Ecto neural progenitor cell (in vitro differentiated cells): Measurements from ENCODE around the gene SYDE1.

Experiments used
- DNase-seq: peaks from one replicate; pipeline ENCODE4 v3.0.0-alpha.2; 2018; ENCODE audit warnings: low spot score

SYDE1 gene

GRCh38 chr19:15125232-15126067, 18.2 kb downstream of the SYDE1 start:
- peak; percentile 99 for DNase-seq

GRCh38 chr19:15126131-15126910, 19.1 kb downstream of the SYDE1 start:
- DNase-seq, result no peak

- DNase-seq, result no peak
Measured at GRCh38 chr19:15128162-15128770, 21.1 kb downstream of the SYDE1 start.

GRCh38 chr19:15129856-15130585, 22.8 kb downstream of the SYDE1 start:
- DNase-seq, result no peak

DNA sequence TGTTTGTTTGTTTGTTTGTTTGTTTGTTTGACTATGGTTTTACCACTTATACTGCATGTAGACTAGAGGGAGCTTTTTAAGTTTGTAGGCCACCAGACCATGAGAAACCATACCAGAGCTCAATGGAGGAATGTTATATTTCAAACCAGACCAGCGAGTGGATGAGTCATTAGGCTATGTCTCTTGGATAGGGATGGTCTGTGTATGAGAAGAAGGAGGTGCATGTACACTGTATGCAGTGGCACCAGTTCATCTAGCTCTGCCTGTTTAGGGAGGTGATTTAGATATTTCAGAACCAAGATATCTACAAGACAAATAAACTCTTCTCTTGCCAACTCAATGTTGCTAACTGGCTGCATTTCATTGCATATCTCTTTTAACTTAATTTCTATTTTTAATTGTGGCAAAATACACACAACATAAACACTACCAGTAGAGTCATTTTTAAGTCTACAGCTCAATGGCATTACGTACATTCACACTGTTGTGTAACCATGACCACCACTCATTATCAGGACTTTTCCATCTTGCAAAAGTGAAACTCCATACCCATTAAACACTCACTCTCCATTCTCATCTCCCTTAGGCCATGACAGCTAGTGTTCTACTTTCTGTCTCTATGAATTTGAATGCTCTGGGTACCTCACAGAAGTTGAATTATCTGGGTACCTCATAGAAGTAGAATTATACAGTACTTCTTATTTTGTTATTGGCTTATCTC, 29.2 kb downstream of the SYDE1 start:
- DNase-seq, result no peak

- no peak for DNase-seq
Measured at GRCh38 chr19:15137777-15138176, 30.6 kb downstream of the SYDE1 start.

DNA sequence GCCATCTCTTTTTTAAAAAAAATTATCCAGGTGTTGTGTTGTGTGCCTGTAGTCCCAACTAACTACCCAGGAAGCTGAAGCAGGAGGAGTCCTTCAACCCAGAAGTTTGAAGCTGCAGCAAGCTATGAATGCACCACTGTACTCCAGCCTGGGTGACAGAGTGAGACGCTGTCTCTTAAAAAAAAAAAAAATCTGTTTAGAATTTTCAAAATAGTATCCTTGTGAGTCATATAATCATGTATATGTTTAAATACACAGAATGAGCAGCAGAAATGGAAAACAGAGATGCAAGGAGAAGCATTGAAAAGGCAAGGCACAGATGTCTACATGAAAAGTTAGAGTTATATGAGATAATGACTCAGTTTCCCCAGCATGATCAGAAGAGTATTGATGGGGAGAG, 31.2 kb downstream of the SYDE1 start:
- DNase-seq, result no peak

DNA sequence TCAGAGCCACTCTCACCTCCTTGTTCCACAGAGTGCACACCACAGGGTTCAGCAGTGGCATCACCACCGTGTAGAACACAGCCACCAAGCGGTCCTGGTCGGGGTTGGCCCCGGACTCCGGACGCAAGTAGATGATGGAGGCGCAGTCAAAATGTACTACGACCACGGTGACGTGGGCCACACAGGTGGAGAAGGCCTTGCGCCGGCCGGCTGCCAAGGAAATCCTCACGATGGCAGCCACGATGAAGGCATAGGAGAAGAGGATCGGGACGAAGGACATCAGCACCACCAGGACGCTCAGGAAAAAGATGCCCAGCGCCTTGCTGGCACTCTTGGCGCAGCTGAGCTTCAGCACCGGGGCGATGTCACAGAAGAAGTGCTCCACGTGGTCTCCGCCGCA, 33.9 kb downstream of the SYDE1 start:
- no peak for DNase-seq

- no peak for DNase-seq
Measured at GRCh38 chr19:15142313-15142712, 35.1 kb downstream of the SYDE1 start.

DNA sequence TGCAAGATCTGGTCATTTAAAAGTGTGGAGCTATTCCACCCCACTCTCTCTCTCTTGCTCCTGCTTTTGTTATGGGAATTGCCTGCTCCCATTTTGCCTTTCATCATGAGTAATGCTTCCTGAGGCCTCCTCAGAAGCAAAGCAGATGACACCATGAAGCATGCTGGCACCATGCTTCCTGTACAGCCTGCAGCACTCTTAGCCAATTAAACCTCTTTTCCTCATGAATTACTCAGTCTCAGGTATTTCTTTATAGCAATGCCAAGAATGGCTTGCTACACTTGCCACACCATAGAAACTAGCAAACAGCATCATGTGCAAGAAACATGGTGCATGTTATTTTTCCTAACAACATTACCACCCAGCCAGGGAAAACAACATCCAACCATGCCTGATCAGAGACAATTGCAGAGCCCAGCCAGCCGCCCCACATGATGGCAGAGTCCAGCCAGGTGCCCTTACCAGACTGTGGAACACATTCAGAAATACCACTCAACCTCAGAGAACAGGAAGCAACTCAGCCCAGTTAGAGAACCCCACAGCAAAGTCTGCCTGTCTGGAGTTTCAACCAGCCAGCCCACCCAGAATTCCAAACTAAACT, 36.9 kb downstream of the SYDE1 start:
- no peak for DNase-seq

- no peak for DNase-seq
Measured at GRCh38 chr19:15147090-15147489, 39.9 kb downstream of the SYDE1 start.

DNA sequence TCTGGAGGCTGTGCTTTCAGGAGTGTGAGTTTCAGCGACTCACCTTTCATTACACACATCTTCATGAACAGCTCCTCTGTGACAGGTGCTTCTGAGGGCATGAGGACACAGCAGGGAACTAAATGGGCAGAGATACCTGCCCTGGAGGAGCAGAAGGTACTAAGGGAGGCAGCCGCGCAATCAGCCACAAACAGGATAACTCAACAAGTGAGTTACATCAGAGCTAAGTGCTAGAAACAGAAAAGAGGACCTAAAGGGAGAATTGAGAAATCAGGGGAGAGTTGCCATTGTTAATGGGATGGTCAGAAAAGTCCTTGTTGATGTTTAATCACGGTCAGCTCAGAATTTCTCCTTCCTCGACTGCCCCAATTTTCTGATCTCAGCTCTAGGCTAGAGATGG, 42.5 kb downstream of the SYDE1 start:
- no peak for DNase-seq

DNA sequence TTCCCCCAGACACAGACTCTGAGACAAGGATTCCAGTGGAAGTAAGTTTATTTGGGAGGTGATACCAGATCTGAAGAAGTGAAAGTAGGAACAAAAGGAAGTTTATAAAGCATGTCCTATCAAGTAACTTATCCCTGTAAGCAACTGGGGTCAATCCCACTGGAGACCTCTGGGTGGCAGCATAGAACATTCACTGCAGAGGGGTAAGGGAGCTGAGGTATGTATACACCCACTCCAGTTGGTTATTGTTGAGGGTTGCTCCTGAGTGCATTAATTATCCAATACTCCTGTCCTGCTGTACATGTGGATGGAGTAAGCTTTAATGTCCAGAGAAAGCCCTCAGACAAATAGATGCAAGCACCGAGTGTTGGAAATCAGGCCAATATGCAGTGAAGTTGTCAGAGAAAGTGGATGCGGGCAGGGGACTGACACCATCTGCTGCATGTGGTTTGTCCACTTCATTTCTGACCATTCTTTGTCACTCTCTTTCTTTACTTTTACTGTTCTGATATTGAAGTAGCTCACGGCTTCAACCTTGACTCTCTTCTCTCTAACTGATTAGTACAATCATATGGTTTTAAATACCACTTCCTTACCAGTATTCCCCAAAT, 46.9 kb downstream of the SYDE1 start:
- DNase-seq, result no peak

- no peak for DNase-seq
Measured at GRCh38 chr19:15155296-15155695, 48.1 kb downstream of the SYDE1 start.

DNA sequence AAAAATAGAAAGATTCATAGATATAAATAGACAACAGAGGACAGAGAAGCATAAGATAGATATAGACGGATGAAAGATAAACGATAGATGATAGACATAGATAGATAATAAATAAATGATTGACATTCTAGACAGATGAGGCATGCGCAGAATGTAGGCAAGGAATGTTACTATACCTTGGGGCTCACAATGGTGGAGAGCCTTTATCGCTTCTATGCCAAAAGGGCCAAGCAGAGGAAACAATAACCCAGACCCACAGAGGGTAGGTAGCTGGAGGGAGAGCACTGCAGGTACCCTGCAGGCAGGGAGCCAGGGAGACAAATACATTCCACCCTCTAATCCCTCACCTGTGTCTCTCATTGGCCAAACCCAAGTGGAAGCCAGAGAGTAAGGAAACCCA, 49.2 kb downstream of the SYDE1 start:
- DNase-seq, result no peak

DNA sequence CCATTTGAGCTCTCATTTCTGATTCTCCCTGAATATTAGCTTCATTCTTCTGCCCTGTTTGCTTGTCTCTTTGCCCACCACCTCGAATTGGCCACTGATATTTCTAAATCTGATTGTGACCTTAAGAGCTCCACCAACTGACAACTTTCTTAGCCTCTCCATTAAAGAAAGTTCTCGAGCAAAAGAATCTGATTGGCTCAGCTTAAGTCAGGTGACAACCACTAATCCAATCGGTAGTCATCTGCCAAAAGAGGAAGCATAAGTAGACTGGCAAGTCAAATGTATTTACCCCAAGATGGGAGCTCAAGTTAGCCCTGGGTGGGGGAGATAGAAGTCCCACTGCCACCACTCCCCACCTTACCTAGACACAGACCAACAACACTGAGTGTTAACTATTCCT, 52.0 kb downstream of the SYDE1 start:
- no peak for DNase-seq

- no peak for DNase-seq
Measured at GRCh38 chr19:15161028-15161984, 54.1 kb downstream of the SYDE1 start.
